22Rv1 (cell line): ENCODE data around the gene CCDC178.

Experiments
- H3K27ac ChIP-seq: fragments of 450-650 bp; 2 replicates; pipeline ENCODE4 v1.5.1; 2017
- ZFX ChIP-seq: fragments of 450-650 bp; IDR thresholded peaks from 2 replicates; pipeline ENCODE4 v1.6.1; 2017; ENCODE audit warnings: antibody characterized with exemption, borderline replicate concordance
- TF ChIP-seq, protein P1 (sequence below): fragments of 450-650 bp; IDR thresholded peaks from 2 replicates; pipeline ENCODE4 v1.5.1; 2017; ENCODE audit warnings: mild to moderate bottlenecking

Gene CCDC178

GRCh38 chr18:33020877-33021276 is 419.6 kb downstream of the CCDC178 start:
- TF ChIP-seq ZFX, result no peak
- TF ChIP-seq, protein P1, sequence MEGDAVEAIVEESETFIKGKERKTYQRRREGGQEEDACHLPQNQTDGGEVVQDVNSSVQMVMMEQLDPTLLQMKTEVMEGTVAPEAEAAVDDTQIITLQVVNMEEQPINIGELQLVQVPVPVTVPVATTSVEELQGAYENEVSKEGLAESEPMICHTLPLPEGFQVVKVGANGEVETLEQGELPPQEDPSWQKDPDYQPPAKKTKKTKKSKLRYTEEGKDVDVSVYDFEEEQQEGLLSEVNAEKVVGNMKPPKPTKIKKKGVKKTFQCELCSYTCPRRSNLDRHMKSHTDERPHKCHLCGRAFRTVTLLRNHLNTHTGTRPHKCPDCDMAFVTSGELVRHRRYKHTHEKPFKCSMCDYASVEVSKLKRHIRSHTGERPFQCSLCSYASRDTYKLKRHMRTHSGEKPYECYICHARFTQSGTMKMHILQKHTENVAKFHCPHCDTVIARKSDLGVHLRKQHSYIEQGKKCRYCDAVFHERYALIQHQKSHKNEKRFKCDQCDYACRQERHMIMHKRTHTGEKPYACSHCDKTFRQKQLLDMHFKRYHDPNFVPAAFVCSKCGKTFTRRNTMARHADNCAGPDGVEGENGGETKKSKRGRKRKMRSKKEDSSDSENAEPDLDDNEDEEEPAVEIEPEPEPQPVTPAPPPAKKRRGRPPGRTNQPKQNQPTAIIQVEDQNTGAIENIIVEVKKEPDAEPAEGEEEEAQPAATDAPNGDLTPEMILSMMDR, result no peak
- H3K27ac ChIP-seq, result no peak overlapping the region

GRCh38 chr18:33014060-33014796 is 426.3 kb downstream of the CCDC178 start:
- TF ChIP-seq, protein P1, result no peak
- no peak for TF ChIP-seq ZFX
- no peak overlapping the region for H3K27ac ChIP-seq

DNA sequence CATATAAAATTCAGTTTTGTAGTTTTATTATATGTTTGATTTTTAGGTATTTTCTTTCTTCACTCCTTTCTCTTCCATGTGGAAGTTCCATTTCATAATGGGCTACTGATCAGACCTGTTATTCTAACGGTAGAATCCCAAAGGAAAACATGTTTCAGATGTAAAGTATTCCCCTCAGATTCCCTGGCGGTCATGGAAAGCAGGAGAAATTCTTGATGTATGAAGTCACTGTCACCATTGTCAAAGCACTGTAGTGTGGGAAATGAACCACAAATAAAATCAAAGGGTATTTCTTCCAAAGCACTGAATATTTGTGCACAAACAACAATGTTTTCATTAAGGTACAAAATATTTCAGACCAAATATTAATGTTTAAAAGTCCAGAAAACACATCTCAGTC is 430.4 kb downstream of the CCDC178 start:
- TF ChIP-seq, protein P1, result no peak
- no peak for TF ChIP-seq ZFX
- H3K27ac ChIP-seq, result no peak overlapping the region

DNA sequence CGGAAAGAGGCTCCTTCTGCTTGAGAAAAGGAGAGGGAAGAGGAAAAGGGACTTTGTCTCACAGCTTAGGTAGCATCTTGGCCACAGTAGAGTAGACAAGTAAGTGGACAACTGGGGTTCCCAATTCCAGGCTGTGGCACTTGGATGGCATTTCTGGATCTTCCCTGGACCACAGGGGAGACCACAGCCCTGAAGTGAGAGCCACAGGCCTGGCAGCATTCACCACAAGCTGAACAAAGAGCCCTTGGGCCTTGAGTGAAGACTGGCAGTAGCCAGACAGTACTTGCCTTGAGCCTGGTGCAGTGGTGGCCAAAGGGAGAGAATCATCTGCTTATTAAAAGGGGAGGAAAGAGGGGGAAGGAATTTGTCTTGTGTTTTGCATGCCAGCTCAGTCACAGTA is 441.6 kb downstream of the CCDC178 start:
- TF ChIP-seq, protein P1, result no peak
- no peak for TF ChIP-seq ZFX
- H3K27ac ChIP-seq, result no peak overlapping the region

DNA sequence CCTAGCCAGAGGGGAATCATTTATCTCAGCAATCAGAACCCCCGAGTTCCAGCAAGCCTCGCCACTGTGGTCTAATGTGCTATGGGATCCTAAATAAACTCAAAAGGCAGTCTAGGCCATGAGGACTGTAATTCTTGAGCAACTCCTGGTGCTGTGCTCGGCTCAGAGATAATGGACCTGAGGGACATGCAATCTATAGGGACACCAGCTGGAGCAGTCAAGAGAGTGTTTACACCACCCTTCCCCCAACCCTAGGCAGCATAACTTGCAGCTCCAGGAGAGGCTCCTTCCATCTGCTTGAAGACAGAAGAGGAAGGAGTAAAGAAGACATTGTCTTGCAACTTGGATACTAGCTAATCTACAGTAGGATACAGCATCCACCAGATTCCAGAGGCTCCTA is 442.2 kb downstream of the CCDC178 start:
- H3K27ac ChIP-seq, result no peak overlapping the region
- TF ChIP-seq ZFX, result no peak
- TF ChIP-seq, protein P1, result no peak

DNA sequence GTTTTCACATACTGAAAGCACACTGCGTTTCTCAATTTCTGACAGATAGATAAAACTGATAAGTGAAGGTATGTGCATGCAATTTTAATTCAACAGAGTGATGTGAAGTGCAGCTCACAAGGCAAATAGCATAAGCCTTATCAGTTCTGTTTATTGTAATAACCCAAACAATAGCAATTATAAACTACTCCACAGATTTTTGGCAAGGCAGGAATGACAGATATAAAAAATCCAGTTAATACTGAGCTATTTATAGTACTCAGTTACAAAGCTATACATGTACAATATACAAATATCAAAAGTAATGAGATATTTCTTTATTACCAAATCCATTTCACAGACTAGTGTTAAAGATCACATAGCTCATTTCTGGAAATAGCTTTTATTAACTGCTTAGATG is 456.8 kb downstream of the CCDC178 start:
- TF ChIP-seq, protein P1, result no peak
- no peak overlapping the region for H3K27ac ChIP-seq

DNA sequence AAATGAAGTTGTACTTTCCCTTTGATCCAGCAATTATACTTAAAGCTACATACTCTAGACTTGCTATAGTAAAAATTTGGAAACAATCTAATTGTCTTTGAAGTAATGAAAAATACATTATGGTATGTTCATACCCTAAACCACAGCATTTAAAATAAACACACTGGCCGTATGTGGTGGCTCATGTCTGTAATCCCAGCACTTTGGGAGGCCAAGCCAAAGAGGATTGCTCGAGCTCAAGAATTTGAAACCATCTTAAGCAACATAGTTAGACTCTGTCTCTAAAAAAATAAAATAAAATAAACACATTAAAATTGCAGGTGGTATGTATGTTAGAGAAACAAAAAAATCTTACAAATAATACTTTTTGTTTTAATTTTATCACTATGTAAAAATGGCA is 459.6 kb downstream of the CCDC178 start:
- H3K27ac ChIP-seq, result no peak overlapping the region
- TF ChIP-seq, protein P1, result no peak
